Heart right ventricle (tissue), 16 donors: Measurements from ENCODE around the gene STRN3. TPM values are rescaled to one million over a fixed set of nuclear protein-coding genes. Genes with fewer than 3 reads are reported as not detected.

ENCODE experiments used
- ATAC-seq, 8 donors: fragments of 200-7000 bp; cut with Tn5 transposase; one replicate each; pipeline ENCODE4 v1.9.1; 2020; ENCODE audit warnings: mild to moderate bottlenecking in 8 of 8, moderate library complexity in 8 of 8, moderate number of reproducible peaks in 1 of 8
- DNase-seq, 2 donors: peaks; one replicate each; pipeline ENCODE4 v3.0.0-alpha.2; 2020
- H3K27ac ChIP-seq, 10 donors: fragments of 200-600 bp; sonication (generic) in 2 of 10; one replicate each; pipeline versions ENCODE4 v1.5.0 to v1.8.0; 2020 to 2022; ENCODE audit warnings: mild to moderate bottlenecking in 3 of 10
- H3K27me3 ChIP-seq, 7 donors: fragments of 200-600 bp; one replicate each; pipeline ENCODE4 v1.8.0; 2021 to 2022; ENCODE audit warnings: mild to moderate bottlenecking in 2 of 7
- H3K36me3 ChIP-seq, 9 donors: fragments of 200-600 bp; sonication (generic) in 1 of 9; one replicate each; pipeline versions ENCODE4 v1.5.0 to v1.8.0; 2020 to 2022; ENCODE audit warnings: mild to moderate bottlenecking in 2 of 9
- H3K4me1 ChIP-seq, 9 donors: fragments of 200-600 bp; sonication (generic) in 1 of 9; one replicate each; pipeline versions ENCODE4 v1.5.0 to v1.8.0; 2020 to 2022; ENCODE audit warnings: mild to moderate bottlenecking in 4 of 9
- H3K4me3 ChIP-seq, 10 donors: fragments of 200-600 bp; sonication (generic) in 2 of 10; one replicate each; pipeline versions ENCODE4 v1.5.0 to v1.8.0; 2020 to 2022; ENCODE audit warnings: mild to moderate bottlenecking in 7 of 10, moderate library complexity in 2 of 10
- H3K9me3 ChIP-seq, 11 donors: fragments of 200-600 bp in 10 of 11; sonication (generic) in 2 of 11; one replicate each; pipeline versions ENCODE4 v1.5.0 to v1.8.0; 2013 to 2022; ENCODE audit warnings: mild to moderate bottlenecking in 2 of 11, control low read depth in 1 of 11, moderate library complexity in 1 of 11
- CTCF ChIP-seq, 9 donors: fragments of 200-600 bp; sonication (generic) in 2 of 9; IDR thresholded peaks; one replicate each; pipeline versions ENCODE4 v1.5.0 to v1.8.0; 2021 to 2022; ENCODE audit warnings: antibody characterized with exemption in 9 of 9, mild to moderate bottlenecking in 5 of 9, moderate library complexity in 1 of 9
- WGBS, 2 donors: extraction: QIAGEN DNeasy Blood & Tissue Kit; methylation state at CpG; one replicate each; pipeline ENCODE4 v1.1.7; 2013; ENCODE audit warnings: inconsistent platforms in 1 of 2; 5-methylcytosine and 5-hydroxymethylcytosine counted together
- intact Hi-C, 10 donors: fragments of 100-400 bp; cut with DNase I; formaldehyde crosslinking; loops; one replicate each; pipeline versions ENCODE4 v1.11.1 to v1.14.2; 2022
- polyA plus RNA-seq, 2 donors: library from polyadenylated mRNA; stranded (reverse); fragments of 200-250 nt; gene quantifications; one replicate each; pipeline ENCODE4 v1.2.3, GENCODE V29; 2013
- total RNA-seq, 10 donors: library from RNA; stranded (reverse); fragmentation: NEBNext Ultra II Directional in 3 of 10; extraction: Animal tissue kit (Norgen Biotek cat#: 25700) in 3 of 10; gene quantifications; one replicate each; pipeline versions ENCODE4 v1.2.1 to v1.2.4, GENCODE V29; 2021 to 2023
- donor health status: Arrhythmogenic right ventricular cardiomyopathy.
- donor health status: ischemic (EF 13 %, LVEDD 7.1; RV severe dilation, severe dysfunction).
- donor health status: healthy with polysubstance abuse.
- donor health status: DM: no; HTN: yes; CAD: no.
- donor health status: DM: no; HTN: no; CAD: no.
- donor health status: ischemic (EF 25% LVEDD 6.9; RV normal size, moderate dysfunction).
- donor health status: ischemic (EF 25% LVEDD 5.7; RV mildly dilated, moderate dysfunction).
- donor health status: healthy.
- donor health status: DM: yes; HTN: yes; CAD: no.
- donor health status: Ischemic cardiomyopathy.
- donor health status: ischemic (EF 35%, LVEDD 5.7; RV mildly dilated, moderate dysfunction).
- donor health status: nonischemic (EF 11% LVEDD 7.7; RV severe dilation, severe dysfunction).
- donor health status: DM: yes; HTN: yes; CAD: no.
- donor health status: PGD.
- donor health status: ischemic (EF 29% LVEDD 5.4; RV normal size, mild dysfunction).
- donor health status: nonischemic (EF 23%, LVEDD 6.1; RV moderate dilation, normal function).

Gene STRN3
- total and polyA plus RNA-seq, 12 donors: 10.5 to 60.4 (median 50.2) TPM

GRCh38 chr14:30925254-30925653, 100.9 kb downstream of the STRN3 start:
- no peaks in the 10 kb centered on the region for H3K27me3 ChIP-seq
- no peak for TF ChIP-seq CTCF (IDR thresholded peaks at IDR 0.05)
- no peak for ATAC-seq

DNA sequence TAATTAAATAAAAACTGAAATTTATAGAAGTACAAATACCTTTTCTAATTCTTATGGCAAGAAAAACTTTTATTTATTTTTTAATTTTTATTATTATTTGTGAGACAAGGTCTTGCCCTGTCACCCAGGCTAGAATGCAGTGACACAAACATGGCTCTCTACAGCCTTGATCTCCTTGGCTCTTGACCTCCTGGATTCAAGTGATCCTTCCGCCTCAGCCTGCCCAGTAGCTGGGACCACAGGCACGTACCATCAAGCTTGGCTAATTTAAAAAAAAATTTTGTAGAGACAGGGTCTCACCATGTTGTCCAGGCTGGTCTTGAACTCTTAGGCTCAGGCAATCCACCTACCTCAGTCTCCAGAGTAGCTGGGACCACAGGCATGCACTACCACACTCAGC, 104.4 kb downstream of the STRN3 start:
- no peak for TF ChIP-seq CTCF (IDR thresholded peaks at IDR 0.05)
- Histone ChIP-seq H3K9me3 (no peaks in the 10 kb centered on the region), H3K27ac (no peak overlapping the region), H3K36me3 (peaks cover 0 to 47% (median 5%) of the 10 kb centered on the region in 9 donors), H3K4me1 (peaks cover 0 to 6% (median 0%) of the 10 kb centered on the region in 9 donors), H3K27me3 (no peaks in the 10 kb centered on the region), H3K4me3 (no peak overlapping the region)
- 92 to 95% methylated on average over 2 of the region's 2 CpGs for WGBS, 2 donors
- intact Hi-C loops: no loop called here
- DNase-seq: no peak
- no peak for ATAC-seq

More at GRCh38 chr14:30925254-30925653, 100.9 kb downstream of the STRN3 start:
- 86 to 93% methylated on average over 2 of the region's 2 CpGs for WGBS, 2 donors
- H3K36me3 ChIP-seq: peaks cover 0 to 43% (median 5%) of the 10 kb centered on the region in 9 donors
- H3K9me3 ChIP-seq: no peaks in the 10 kb centered on the region
- no peak for DNase-seq
- no peak overlapping the region for H3K27ac ChIP-seq
- intact Hi-C loops: no loop called here
- H3K4me3 ChIP-seq: no peak overlapping the region
- peaks cover 0 to 18% (median 5%) of the 10 kb centered on the region in 9 donors for H3K4me1 ChIP-seq

DNA sequence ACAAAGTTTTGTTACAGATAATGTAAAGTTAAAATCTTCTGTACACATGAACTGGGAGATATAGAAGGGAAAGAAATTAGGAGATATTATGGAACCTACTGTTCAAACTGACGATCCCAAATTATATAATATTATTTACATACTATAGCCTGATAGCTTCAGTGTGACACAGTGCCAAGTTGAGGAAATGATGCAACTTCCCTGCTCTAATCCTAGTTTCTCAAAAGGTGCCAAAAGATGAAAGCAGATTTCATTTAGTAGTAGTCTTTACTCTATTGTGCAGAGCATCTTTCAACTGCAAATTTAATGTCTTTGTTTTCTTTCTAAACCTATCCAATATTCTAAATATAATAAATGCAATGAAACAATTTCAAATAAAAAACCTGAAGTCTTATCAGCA, 104.9 kb downstream of the STRN3 start:
- peaks cover 0 to 47% (median 5%) of the 10 kb centered on the region in 9 donors for H3K36me3 ChIP-seq
- DNase-seq (no peak), ATAC-seq (no peak)
- H3K4me3 ChIP-seq: no peak overlapping the region
- H3K9me3 ChIP-seq: no peaks in the 10 kb centered on the region
- H3K27ac ChIP-seq: no peak overlapping the region
- H3K27me3 ChIP-seq: no peaks in the 10 kb centered on the region
- 46 to 49% methylated on average over 1 of the region's 1 CpG for WGBS, 2 donors
- H3K4me1 ChIP-seq: peaks cover 0 to 6% (median 0%) of the 10 kb centered on the region in 9 donors
- TF ChIP-seq CTCF (IDR thresholded peaks at IDR 0.05): no peak
- intact Hi-C loops: no loop called here

DNA sequence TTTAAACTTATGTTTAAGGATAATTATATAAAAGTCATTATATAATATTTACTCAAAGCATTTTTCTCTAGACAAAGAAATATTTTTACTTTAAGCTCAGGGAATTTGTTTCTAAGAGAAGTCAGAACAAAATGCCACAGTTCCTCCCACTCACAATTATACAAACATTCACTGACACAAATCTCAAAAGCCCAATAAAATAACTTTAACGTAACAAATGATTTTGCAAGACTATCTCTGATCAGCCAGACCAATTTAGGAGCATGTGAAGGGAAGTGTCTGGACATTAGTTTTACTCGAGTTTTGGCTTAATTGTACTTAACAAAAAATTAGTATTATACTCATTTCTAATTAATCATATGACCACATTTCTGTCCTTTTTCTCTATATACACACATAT, 110.6 kb downstream of the STRN3 start:
- Histone ChIP-seq H3K36me3 (peaks cover 0 to 38% (median 11%) of the 10 kb centered on the region in 9 donors), H3K27ac (no peak overlapping the region), H3K9me3 (no peaks in the 10 kb centered on the region), H3K4me1 (no peaks in the 10 kb centered on the region), H3K4me3 (no peak overlapping the region), H3K27me3 (no peaks in the 10 kb centered on the region)
- 59 to 79% methylated on average over 2 of the region's 2 CpGs for WGBS, 2 donors
- ATAC-seq: no peak
- intact Hi-C loops: no loop called here
- no peak for TF ChIP-seq CTCF (IDR thresholded peaks at IDR 0.05)
- no peak for DNase-seq
